C4-2B (cell line): Measurements from ENCODE around the gene EDDM13.

Experiments
- ZFX ChIP-seq: fragments of 450-650 bp; IDR thresholded peaks from 2 replicates; pipeline ENCODE4 v1.6.1; 2017
- TF ChIP-seq, protein P1 (sequence below): fragments of 450-650 bp; conservative IDR thresholded peaks from 2 replicates; pipeline ENCODE4 v1.5.1; 2017; ENCODE audit warnings: mild to moderate bottlenecking

DNA sequence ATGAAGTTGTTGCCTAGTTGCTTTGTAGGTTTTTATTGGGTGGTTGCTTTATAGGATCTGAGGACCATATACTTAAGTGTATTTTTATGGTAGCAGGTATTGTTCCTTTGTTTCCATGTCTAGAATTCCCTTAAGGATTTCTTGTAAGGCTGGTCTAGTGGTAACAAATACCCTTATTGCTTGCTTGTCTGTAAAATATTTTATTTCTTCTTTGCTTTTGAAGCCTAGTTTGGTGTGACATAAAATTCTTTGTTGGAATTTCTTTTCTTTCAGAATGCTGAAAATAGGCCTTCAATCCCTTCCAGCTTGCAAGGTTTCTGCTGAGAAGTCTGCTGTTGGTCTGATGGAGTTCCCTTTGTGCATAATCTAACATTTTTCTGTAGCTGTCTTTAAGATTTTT is 60.1 kb downstream of the EDDM13 start:
- TF ChIP-seq, protein P1, sequence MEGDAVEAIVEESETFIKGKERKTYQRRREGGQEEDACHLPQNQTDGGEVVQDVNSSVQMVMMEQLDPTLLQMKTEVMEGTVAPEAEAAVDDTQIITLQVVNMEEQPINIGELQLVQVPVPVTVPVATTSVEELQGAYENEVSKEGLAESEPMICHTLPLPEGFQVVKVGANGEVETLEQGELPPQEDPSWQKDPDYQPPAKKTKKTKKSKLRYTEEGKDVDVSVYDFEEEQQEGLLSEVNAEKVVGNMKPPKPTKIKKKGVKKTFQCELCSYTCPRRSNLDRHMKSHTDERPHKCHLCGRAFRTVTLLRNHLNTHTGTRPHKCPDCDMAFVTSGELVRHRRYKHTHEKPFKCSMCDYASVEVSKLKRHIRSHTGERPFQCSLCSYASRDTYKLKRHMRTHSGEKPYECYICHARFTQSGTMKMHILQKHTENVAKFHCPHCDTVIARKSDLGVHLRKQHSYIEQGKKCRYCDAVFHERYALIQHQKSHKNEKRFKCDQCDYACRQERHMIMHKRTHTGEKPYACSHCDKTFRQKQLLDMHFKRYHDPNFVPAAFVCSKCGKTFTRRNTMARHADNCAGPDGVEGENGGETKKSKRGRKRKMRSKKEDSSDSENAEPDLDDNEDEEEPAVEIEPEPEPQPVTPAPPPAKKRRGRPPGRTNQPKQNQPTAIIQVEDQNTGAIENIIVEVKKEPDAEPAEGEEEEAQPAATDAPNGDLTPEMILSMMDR, result no peak
- TF ChIP-seq ZFX, result no peak
